SH-SY5Y (cell line): Measurements from ENCODE around the gene CCDC91.

ENCODE experiments used
- GATA2 ChIP-seq: IDR thresholded peaks from 2 replicates; pipeline ENCODE4 v1.6.1; 2011; ENCODE audit warnings: mild to moderate bottlenecking, low read depth, low read length
- GATA3 ChIP-seq: IDR thresholded peaks from 2 replicates; pipeline ENCODE4 v1.6.1; 2011; ENCODE audit warnings: low read depth, mild to moderate bottlenecking, low read length, moderate library complexity

DNA sequence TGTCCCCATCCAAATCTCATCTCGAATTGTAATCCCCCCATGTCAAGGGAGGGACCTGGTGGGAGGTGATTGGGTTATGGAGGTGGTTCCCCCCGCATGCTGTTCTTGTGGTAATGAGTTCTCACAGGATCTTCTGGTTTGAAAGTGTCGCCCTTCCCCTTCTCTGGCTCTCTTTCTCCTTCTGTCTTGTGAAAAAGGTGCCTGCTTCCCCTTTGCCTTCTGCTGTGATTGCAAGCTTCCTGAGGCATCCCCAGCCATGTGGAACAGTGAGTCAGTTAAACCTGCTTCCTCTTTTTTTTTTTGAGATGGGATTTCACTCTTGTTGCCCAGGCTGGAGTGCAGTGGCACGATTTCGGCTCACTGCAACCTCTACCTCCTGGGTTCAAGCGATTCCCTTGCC, 104.0 kb downstream of the CCDC91 start:
- TF ChIP-seq GATA2: no peak
- TF ChIP-seq GATA3: no peak
